ENCODE data around the gene WDR41. TPM values are rescaled to one million over a fixed set of nuclear protein-coding genes. Genes with fewer than 3 reads are reported as not detected.
"Not testable (repeated sequence)": the region's sequence is repeated elsewhere in the genome, so short reads cannot be mapped to it uniquely, and the experiment has no call there.

WDR41 gene
- 1 to 10 TPM; 6.1 to 7.5 TPM for total RNA-seq
- total RNA-seq: 7.2 to 19.8 reads per million in 2 donors

GRCh38 chr5:77491783-77492652 is at the start of gene WDR41:
WDR41 (minus strand) TSS chr5:77492316; CDS start chr5:77492220, 96 bp downstream.
- H3K9me3 ChIP-seq (ENCODE audit: control insufficient read depth, low read length, poor library complexity, severe bottlenecking): no peaks in the 10 kb centered on the region
- H3K27me3 Mint-ChIP-seq: peaks cover 24% of the 10 kb centered on the region
- ATAC-seq (peak; percentile 95), DNase-seq (peak; percentile 71 to 83 (median 76))
- H3K4me3 Mint-ChIP-seq: peak within 1 kb of the TSS; percentile 89
- peaks cover 3% of the 10 kb centered on the region for H3K36me3 Mint-ChIP-seq (ENCODE audit: low read depth)
- peaks cover 10% of the 10 kb centered on the region for H3K4me1 Mint-ChIP-seq
- peak within 1 kb of the TSS; percentile 53 for H3K27ac Mint-ChIP-seq

GRCh38 chr5:77531297-77531696 is 39.2 kb upstream of the WDR41 start:
- no peaks in the 10 kb centered on the region for H3K9me3 ChIP-seq (ENCODE audit: control insufficient read depth, low read length, poor library complexity, severe bottlenecking)
- no peak for DNase-seq
- H3K4me1 Mint-ChIP-seq: no peaks in the 10 kb centered on the region
- no peaks in the 10 kb centered on the region for H3K36me3 Mint-ChIP-seq (ENCODE audit: low read depth)
- no peak overlapping the region for H3K27ac Mint-ChIP-seq
- peaks cover 63% of the 10 kb centered on the region for H3K27me3 Mint-ChIP-seq
- no peak for ATAC-seq
- no peak overlapping the region for H3K4me3 Mint-ChIP-seq

GRCh38 chr5:77518304-77518703 is 26.2 kb upstream of the WDR41 start:
- no peaks in the 10 kb centered on the region for H3K4me1 Mint-ChIP-seq
- H3K9me3 ChIP-seq (ENCODE audit: control insufficient read depth, low read length, poor library complexity, severe bottlenecking): no peaks in the 10 kb centered on the region
- DNase-seq (no peak), ATAC-seq (no peak)
- H3K4me3 Mint-ChIP-seq: no peak overlapping the region
- H3K27ac Mint-ChIP-seq: no peak overlapping the region
- no peaks in the 10 kb centered on the region for H3K36me3 Mint-ChIP-seq (ENCODE audit: low read depth)
- peaks cover 27% of the 10 kb centered on the region for H3K27me3 Mint-ChIP-seq

GRCh38 chr5:77514457-77514856 is 22.3 kb upstream of the WDR41 start:
- Mint-ChIP-seq H3K27me3 (peaks cover 12% of the 10 kb centered on the region), H3K4me3 (no peak overlapping the region), H3K4me1 (no peaks in the 10 kb centered on the region), H3K27ac (no peak overlapping the region), H3K36me3 (ENCODE audit: low read depth) (peaks cover under 1% of the 10 kb centered on the region)
- DNase-seq (no peak), ATAC-seq (no peak)
- H3K9me3 ChIP-seq (ENCODE audit: control insufficient read depth, low read length, poor library complexity, severe bottlenecking): no peaks in the 10 kb centered on the region

GRCh38 chr5:77513321-77513720 is 21.2 kb upstream of the WDR41 start:
- H3K9me3 ChIP-seq (ENCODE audit: control insufficient read depth, low read length, poor library complexity, severe bottlenecking): no peaks in the 10 kb centered on the region
- DNase-seq (no peak), ATAC-seq (no peak)
- Mint-ChIP-seq H3K4me1 (no peaks in the 10 kb centered on the region), H3K27me3 (peaks cover 17% of the 10 kb centered on the region), H3K4me3 (no peak overlapping the region), H3K27ac (no peak overlapping the region), H3K36me3 (ENCODE audit: low read depth) (peaks cover 2% of the 10 kb centered on the region)

GRCh38 chr5:77501132-77501531 is 9.0 kb upstream of the WDR41 start:
- H3K27me3 Mint-ChIP-seq: peaks cover 26% of the 10 kb centered on the region
- H3K4me1 Mint-ChIP-seq: not testable (repeated sequence)

GRCh38 chr5:77499973-77500372 is 7.9 kb upstream of the WDR41 start:
- H3K9me3 ChIP-seq (ENCODE audit: control insufficient read depth, low read length, poor library complexity, severe bottlenecking): no peaks in the 10 kb centered on the region
- H3K36me3 Mint-ChIP-seq (ENCODE audit: low read depth): peaks cover 4% of the 10 kb centered on the region
- no peak overlapping the region for H3K27ac Mint-ChIP-seq
- H3K4me3 Mint-ChIP-seq: no peak overlapping the region
- peaks cover 38% of the 10 kb centered on the region for H3K27me3 Mint-ChIP-seq
- DNase-seq (no peak), ATAC-seq (no peak)
- H3K4me1 Mint-ChIP-seq: peaks cover 2% of the 10 kb centered on the region

More at GRCh38 chr5:77501132-77501531, 9.0 kb upstream of the WDR41 start:
- not testable (repeated sequence) for ATAC-seq; H3K9me3 ChIP-seq (ENCODE audit: control insufficient read depth, low read length, poor library complexity, severe bottlenecking); H3K36me3 Mint-ChIP-seq (ENCODE audit: low read depth); DNase-seq; H3K4me3 Mint-ChIP-seq; H3K27ac Mint-ChIP-seq

GRCh38 chr5:77499441-77499840 is 7.3 kb upstream of the WDR41 start:
- peaks cover 4% of the 10 kb centered on the region for H3K36me3 Mint-ChIP-seq (ENCODE audit: low read depth)
- ATAC-seq: no peak
- peaks cover 6% of the 10 kb centered on the region for H3K4me1 Mint-ChIP-seq
- no peak for DNase-seq
- peaks cover 43% of the 10 kb centered on the region for H3K27me3 Mint-ChIP-seq
- no peaks in the 10 kb centered on the region for H3K9me3 ChIP-seq (ENCODE audit: control insufficient read depth, low read length, poor library complexity, severe bottlenecking)
- H3K4me3 Mint-ChIP-seq: no peak overlapping the region
- H3K27ac Mint-ChIP-seq: no peak overlapping the region

- Mint-ChIP-seq H3K36me3 (ENCODE audit: low read depth) (peaks cover 4% of the 10 kb centered on the region), H3K4me3 (no peak overlapping the region), H3K27ac (no peak overlapping the region), H3K4me1 (peaks cover 6% of the 10 kb centered on the region), H3K27me3 (peaks cover 43% of the 10 kb centered on the region)
- H3K9me3 ChIP-seq (ENCODE audit: control insufficient read depth, low read length, poor library complexity, severe bottlenecking): no peaks in the 10 kb centered on the region
- no peak for DNase-seq
- ATAC-seq: no peak
These were observed 6.8 kb upstream of the WDR41 start for GRCh38 chr5:77498952-77499351.

GRCh38 chr5:77494935-77495334 is 2.8 kb upstream of the WDR41 start:
- no peak overlapping the region for H3K27ac Mint-ChIP-seq
- DNase-seq: no peak
- ATAC-seq: no peak
- H3K36me3 Mint-ChIP-seq (ENCODE audit: low read depth): peaks cover 3% of the 10 kb centered on the region
- H3K27me3 Mint-ChIP-seq: peaks cover 34% of the 10 kb centered on the region
- no peak overlapping the region for H3K4me3 Mint-ChIP-seq
- H3K9me3 ChIP-seq (ENCODE audit: control insufficient read depth, low read length, poor library complexity, severe bottlenecking): no peaks in the 10 kb centered on the region
- peaks cover 10% of the 10 kb centered on the region for H3K4me1 Mint-ChIP-seq

GRCh38 chr5:77492653-77493000 is 511 bp upstream of the WDR41 start:
- H3K27ac Mint-ChIP-seq: no peak overlapping the region
- H3K4me3 Mint-ChIP-seq: peak overlapping the region; percentile 89
- no peaks in the 10 kb centered on the region for H3K9me3 ChIP-seq (ENCODE audit: control insufficient read depth, low read length, poor library complexity, severe bottlenecking)
- ATAC-seq (peak; percentile 16), DNase-seq (no peak)
- peaks cover 3% of the 10 kb centered on the region for H3K36me3 Mint-ChIP-seq (ENCODE audit: low read depth)
- peaks cover 10% of the 10 kb centered on the region for H3K4me1 Mint-ChIP-seq
- H3K27me3 Mint-ChIP-seq: peaks cover 29% of the 10 kb centered on the region

- H3K4me3 Mint-ChIP-seq: peak overlapping the region; percentile 89
- H3K27me3 Mint-ChIP-seq: peaks cover 15% of the 10 kb centered on the region
- H3K4me1 Mint-ChIP-seq: not testable (repeated sequence)
These were observed 1.3 kb downstream of the WDR41 start for GRCh38 chr5:77490741-77491344.

GRCh38 chr5:77486344-77486962 is 5.7 kb downstream of the WDR41 start:
- ATAC-seq: no peak
- Mint-ChIP-seq H3K4me1 (peaks cover 4% of the 10 kb centered on the region), H3K27me3 (no peaks in the 10 kb centered on the region), H3K27ac (no peak overlapping the region), H3K4me3 (no peak overlapping the region), H3K36me3 (ENCODE audit: low read depth) (peaks cover 2% of the 10 kb centered on the region)
- no peak for DNase-seq
- no peaks in the 10 kb centered on the region for H3K9me3 ChIP-seq (ENCODE audit: control insufficient read depth, low read length, poor library complexity, severe bottlenecking)

More at GRCh38 chr5:77490741-77491344, 1.3 kb downstream of the WDR41 start:
- DNase-seq; H3K36me3 Mint-ChIP-seq (ENCODE audit: low read depth); H3K9me3 ChIP-seq (ENCODE audit: control insufficient read depth, low read length, poor library complexity, severe bottlenecking); ATAC-seq: not testable (repeated sequence)
- H3K27ac Mint-ChIP-seq: peak overlapping the region; percentile 53
